ENCODE data around the gene KBTBD2.

- no peak for TF ChIP-seq TSHZ2 (CRISPR knock-in tag; IDR thresholded peaks at IDR 0.05)
- TF ChIP-seq TOX (CRISPR knock-in tag; IDR thresholded peaks at IDR 0.05; ENCODE audit: borderline replicate concordance): no peak
- no peak for TF ChIP-seq ZNF565 (CRISPR knock-in tag; conservative IDR thresholded peaks at IDR 0.05; ENCODE audit: low read depth)
- TF ChIP-seq ZC3H10 (CRISPR knock-in tag; IDR thresholded peaks at IDR 0.05): no peak
- TF ChIP-seq ZNF70 (CRISPR knock-in tag; IDR thresholded peaks at IDR 0.05): no peak
Measured at GRCh38 chr7:32915041-32915536, 23.5 kb upstream of the KBTBD2 start.
